Stimulated activated CD4-positive, alpha-beta T cell treated with anti-CD3 and anti-CD28 coated beads, Interleukin-1b, Interleukin-23, amount 100 ng/mL, for 1 hour (primary cell): ENCODE results near the gene THEM5.

Source experiments
- DNase-seq, 2 donors: peaks; one replicate each; pipeline ENCODE4 v3.0.0-alpha.2; 2020; ENCODE audit warnings: low read depth in 2 of 2

Gene THEM5

GRCh38 chr1:151819976-151820623 lies 33.4 kb downstream of the THEM5 start:
- DNase-seq = no peak

- DNase-seq = no peak
Measured at GRCh38 chr1:151819227-151819835, 34.2 kb downstream of the THEM5 start.

GRCh38 chr1:151817353-151817730 lies 36.2 kb downstream of the THEM5 start:
- no peak for DNase-seq

- no peak for DNase-seq
Measured at GRCh38 chr1:151816548-151817352, 36.8 kb downstream of the THEM5 start.

- DNase-seq = no peak
Measured at GRCh38 chr1:151815716-151816327, 37.7 kb downstream of the THEM5 start.

GRCh38 chr1:151814971-151815545 lies 38.5 kb downstream of the THEM5 start:
- no peak for DNase-seq

GRCh38 chr1:151814426-151814825 lies 39.1 kb downstream of the THEM5 start:
- no peak for DNase-seq

- no peak for DNase-seq
Measured at GRCh38 chr1:151813271-151813977, 40.1 kb downstream of the THEM5 start.

GRCh38 chr1:151811181-151811580 lies 42.3 kb downstream of the THEM5 start:
- no peak for DNase-seq

- no peak for DNase-seq
Measured at GRCh38 chr1:151809985-151810556, 43.4 kb downstream of the THEM5 start.

- no peak for DNase-seq
Measured at GRCh38 chr1:151809290-151809984, 44.1 kb downstream of the THEM5 start.

- no peak for DNase-seq
Measured at GRCh38 chr1:151807766-151808165, 45.7 kb downstream of the THEM5 start.

- DNase-seq = no peak
Measured at GRCh38 chr1:151807131-151807530, 46.4 kb downstream of the THEM5 start.

- no peak for DNase-seq
Measured at GRCh38 chr1:151806170-151806569, 47.3 kb downstream of the THEM5 start.

- DNase-seq = no peak
Measured at GRCh38 chr1:151805066-151805820, 48.3 kb downstream of the THEM5 start, which contains the start of gene LINGO4. TSS of gene LINGO4 (minus strand) at chr1:151805419. CDS start at chr1:151802704, 2,715 bp downstream.

GRCh38 chr1:151803915-151804314 lies 49.6 kb downstream of the THEM5 start:
- no peak for DNase-seq

GRCh38 chr1:151803164-151803563 lies 50.3 kb downstream of the THEM5 start:
- DNase-seq = no peak

- no peak for DNase-seq
Measured at GRCh38 chr1:151802372-151802771, 51.1 kb downstream of the THEM5 start.

- DNase-seq = no peak
Measured at GRCh38 chr1:151801846-151802245, 51.7 kb downstream of the THEM5 start.
